Activated CD4-positive, alpha-beta T cell treated with anti-CD3 and anti-CD28 coated beads, Interleukin-10, Interleukin-2, amounts not matched to agents 100 ng/mL and 50 ng/mL, durations not matched to agents 16 hours and 8 hours (primary cell): ENCODE measurements around the gene HDAC9.

Source experiments
- DNase-seq: peaks from one replicate; pipeline ENCODE4 v3.0.0-alpha.2; 2020

The HDAC9 gene

GRCh38 chr7:18753972-18754610, 258.5 kb downstream of the HDAC9 start:
- no peak for DNase-seq

GRCh38 chr7:18754766-18755165, 259.2 kb downstream of the HDAC9 start:
- no peak for DNase-seq

- no peak for DNase-seq
Observed at GRCh38 chr7:18755793-18756192, 260.2 kb downstream of the HDAC9 start.

- DNase-seq, result no peak
Observed at GRCh38 chr7:18756378-18757050, 261.0 kb downstream of the HDAC9 start.

- DNase-seq, result no peak
Observed at GRCh38 chr7:18760046-18760445, 264.5 kb downstream of the HDAC9 start.

- no peak for DNase-seq
Observed at GRCh38 chr7:18760631-18761445, 265.3 kb downstream of the HDAC9 start.

- DNase-seq, result no peak
Observed at GRCh38 chr7:18762189-18762588, 266.6 kb downstream of the HDAC9 start.

- DNase-seq, result no peak
Observed at GRCh38 chr7:18768256-18768655, 272.7 kb downstream of the HDAC9 start.

- no peak for DNase-seq
Observed at GRCh38 chr7:18770154-18770811, 274.7 kb downstream of the HDAC9 start.

- no peak for DNase-seq
Observed at GRCh38 chr7:18770822-18771221, 275.3 kb downstream of the HDAC9 start.

GRCh38 chr7:18771834-18772566, 276.5 kb downstream of the HDAC9 start:
- DNase-seq, result no peak

GRCh38 chr7:18772567-18772965, 277.0 kb downstream of the HDAC9 start:
- DNase-seq, result no peak

- no peak for DNase-seq
Observed at GRCh38 chr7:18777314-18777713, 281.8 kb downstream of the HDAC9 start.

GRCh38 chr7:18778594-18778993, 283.0 kb downstream of the HDAC9 start:
- no peak for DNase-seq

- no peak for DNase-seq
Observed at GRCh38 chr7:18780266-18780665, 284.7 kb downstream of the HDAC9 start.

GRCh38 chr7:18780938-18781337, 285.4 kb downstream of the HDAC9 start:
- no peak for DNase-seq

GRCh38 chr7:18786196-18786727, 290.7 kb downstream of the HDAC9 start:
- DNase-seq, result no peak

- no peak for DNase-seq
Observed at GRCh38 chr7:18786796-18787195, 291.2 kb downstream of the HDAC9 start.

- DNase-seq, result no peak
Observed at GRCh38 chr7:18788026-18788425, 292.5 kb downstream of the HDAC9 start.

- DNase-seq, result no peak
Observed at GRCh38 chr7:18792871-18793595, 297.5 kb downstream of the HDAC9 start.

GRCh38 chr7:18796216-18796615, 300.7 kb downstream of the HDAC9 start:
- DNase-seq, result no peak
